SK-N-SH (cell line): ENCODE data around the gene PSMC2. TPM values are rescaled to one million over a fixed set of nuclear protein-coding genes. Genes with fewer than 3 reads are reported as not detected.

Source experiments
- CTCF ChIA-PET: fragments of 300-600, 350-600 bp; formaldehyde crosslinking; extraction: SDS; loops from one replicate; lab custom pipeline; 2021; lab: Yijun Ruan, JAX
- POLR2A ChIA-PET: fragments of 350-600 bp; sonication (Branson Sonifier 250); formaldehyde crosslinking; extraction: SDS; loops from one replicate; lab custom pipeline; 2020; ENCODE audit warnings: antibody characterized with exemption, inconsistent platforms; lab: Yijun Ruan, JAX
- DNase-seq: peaks from one replicate; pipeline ENCODE4 v3.0.0; 2012
- H2AFZ ChIP-seq: fragments of 200-600 bp; sonication (generic); 2 replicates; pipeline ENCODE4 v1.8.1; 2016; ENCODE audit warnings: antibody characterized with exemption, mild to moderate bottlenecking, low read depth
- H3F3A ChIP-seq: fragments of 200-600 bp; sonication (generic); replicated peaks from 2 replicates; pipeline ENCODE3; 2016; ENCODE audit warnings: antibody characterized with exemption, mild to moderate bottlenecking; ENCODE audit not compliant: insufficient read depth
- H3K27ac ChIP-seq, 2 experiments: fragments of 200-500 bp in 1 of 2; fragments of 200-600 bp in 1 of 2; sonication (Bioruptor generic) in 1 of 2; sonication (generic), shearing (Covaris generic) in 1 of 2; 2 replicates each; pipeline versions ENCODE4 v1.5.1 to v1.6.1; 2014 to 2016; ENCODE audit warnings: low read depth in 2 of 2, inconsistent platforms in 1 of 2, low read length in 1 of 2, mild to moderate bottlenecking in 1 of 2, mixed read lengths in 1 of 2
- H3K27me3 ChIP-seq: fragments of 200-600 bp; sonication (generic), shearing (Covaris generic); 2 replicates; pipeline ENCODE4 v1.6.1; 2016; ENCODE audit warnings: mixed run types; ENCODE audit not compliant: insufficient read depth
- H3K36me3 ChIP-seq, 2 experiments: fragments of 200-500 bp in 1 of 2; fragments of 200-600 bp in 1 of 2; sonication (Bioruptor generic) in 1 of 2; sonication (generic) in 1 of 2; replicated peaks in 1 of 2; 2 replicates each; pipeline versions ENCODE3 to v1.5.1; 2014 to 2016; ENCODE audit warnings: low read length in 1 of 2, mild to moderate bottlenecking in 1 of 2; ENCODE audit not compliant: insufficient read depth in 2 of 2, control insufficient read depth in 1 of 2
- H3K4me1 ChIP-seq, 2 experiments: fragments of 200-500 bp in 1 of 2; fragments of 200-600 bp in 1 of 2; sonication (Bioruptor generic) in 1 of 2; sonication (generic), shearing (Covaris generic) in 1 of 2; 2 replicates each; pipeline versions ENCODE4 v1.5.1 to v1.6.1; 2014 to 2016; ENCODE audit warnings: low read depth in 1 of 2, low read length in 1 of 2, mixed run types in 1 of 2; ENCODE audit not compliant: insufficient read depth in 2 of 2, control insufficient read depth in 1 of 2
- H3K4me2 ChIP-seq: fragments of 200-600 bp; sonication (generic), shearing (Covaris generic); 2 replicates; pipeline ENCODE4 v1.6.1; 2017; ENCODE audit warnings: mixed run types
- H3K4me3 ChIP-seq, 2 experiments: fragments of 200-500 bp in 1 of 2; fragments of 200-600 bp in 1 of 2; sonication (Bioruptor generic) in 1 of 2; sonication (generic), shearing (Covaris generic) in 1 of 2; 2 replicates each; pipeline versions ENCODE4 v1.5.1 to v1.8.1; 2014 to 2016; ENCODE audit warnings: low read depth in 2 of 2, inconsistent platforms in 1 of 2, low read length in 1 of 2, mild to moderate bottlenecking in 1 of 2, mixed read lengths in 1 of 2, moderate library complexity in 1 of 2
- H3K79me2 ChIP-seq: fragments of 200-600 bp; sonication (generic); 2 replicates; pipeline ENCODE4 v1.8.1; 2017; ENCODE audit warnings: mild to moderate bottlenecking; ENCODE audit not compliant: insufficient read depth
- H3K9ac ChIP-seq: fragments of 200-600 bp; sonication (generic); 2 replicates; pipeline ENCODE4 v1.6.1; 2017; ENCODE audit warnings: mixed run types
- H3K9me2 ChIP-seq: fragments of 200-600 bp; sonication (generic); 2 replicates; pipeline ENCODE4 v1.6.1; 2017; ENCODE audit warnings: mixed run types
- H3K9me3 ChIP-seq: fragments of 200-600 bp; sonication (generic); 2 replicates; pipeline ENCODE4 v1.6.1; 2017; ENCODE audit warnings: mixed run types, mild to moderate bottlenecking, moderate library complexity
- H4K20me1 ChIP-seq: fragments of 200-600 bp; sonication (generic); 2 replicates; pipeline ENCODE4 v1.6.1; 2017; ENCODE audit warnings: mild to moderate bottlenecking, mixed run types; ENCODE audit not compliant: insufficient read depth
- CTCF ChIP-seq: fragments of 200-600 bp; sonication (generic); IDR thresholded peaks from 2 replicates; pipeline ENCODE4 v1.6.1; 2017; ENCODE audit warnings: antibody characterized with exemption, mild to moderate bottlenecking, moderate library complexity
- ELF1 ChIP-seq: IDR thresholded peaks from 2 replicates; pipeline ENCODE4 v1.4.0; 2012
- EP300 ChIP-seq, 2 experiments: IDR thresholded peaks; 2 replicates each; pipeline versions ENCODE4 v1.4.0 to v1.6.1; 2012; ENCODE audit warnings: borderline replicate concordance in 1 of 2, low read depth in 1 of 2, low read length in 1 of 2
- EZH2phosphoT487 ChIP-seq: fragments of 200-600 bp; sonication (generic); IDR thresholded peaks from 2 replicates; pipeline ENCODE4 v1.6.1; 2017; ENCODE audit warnings: low read depth, mixed run types, mild to moderate bottlenecking, antibody characterized with exemption, moderate library complexity, borderline replicate concordance
- FOSL2 ChIP-seq: IDR thresholded peaks from 2 replicates; pipeline ENCODE4 v1.4.0; 2012; ENCODE audit warnings: low read depth, mild to moderate bottlenecking, moderate library complexity, borderline replicate concordance
- FOXJ3 ChIP-seq: sonication (generic); formaldehyde crosslinking; IDR thresholded peaks from 2 replicates; pipeline ENCODE4 v1.5.1; 2020; ENCODE audit warnings: mild to moderate bottlenecking, missing genetic modification reagents
- FOXM1 ChIP-seq: IDR thresholded peaks from 2 replicates; pipeline ENCODE4 v1.4.0; 2012; ENCODE audit warnings: low read depth, mild to moderate bottlenecking
- GATA2 ChIP-seq: sonication (generic); formaldehyde crosslinking; IDR thresholded peaks from 2 replicates; pipeline ENCODE4 v1.5.0; 2020; ENCODE audit warnings: mild to moderate bottlenecking, missing genetic modification reagents
- JUND ChIP-seq: IDR thresholded peaks from 2 replicates; pipeline ENCODE4 v1.4.0; 2012
- MXI1 ChIP-seq: IDR thresholded peaks from 2 replicates; pipeline ENCODE4 v1.6.1; 2012; ENCODE audit warnings: mild to moderate bottlenecking, low read depth, low read length, improper control_type of control experiment
- NFIC ChIP-seq: IDR thresholded peaks from 2 replicates; pipeline ENCODE4 v1.4.0; 2012; ENCODE audit warnings: borderline replicate concordance
- NRF1 ChIP-seq: IDR thresholded peaks from 2 replicates; pipeline ENCODE4 v1.6.1; 2012; ENCODE audit warnings: low read depth, mild to moderate bottlenecking, low read length
- PBX3 ChIP-seq: IDR thresholded peaks from 2 replicates; pipeline ENCODE4; 2012
- RCOR1 ChIP-seq: fragments of 150-350 bp; IDR thresholded peaks from 2 replicates; pipeline ENCODE4 v1.6.1; 2017; ENCODE audit warnings: antibody characterized with exemption, low read length
- RXRA ChIP-seq: IDR thresholded peaks from 2 replicates; pipeline ENCODE4 v1.4.0; 2012; ENCODE audit warnings: low read depth, mild to moderate bottlenecking, borderline replicate concordance
- SMC3 ChIP-seq: IDR thresholded peaks from 2 replicates; pipeline ENCODE4 v1.6.1; 2012; ENCODE audit warnings: low read depth, low read length, improper control_type of control experiment
- TEAD4 ChIP-seq: IDR thresholded peaks from 2 replicates; pipeline ENCODE4 v1.4.0; 2012; ENCODE audit warnings: mild to moderate bottlenecking, borderline replicate concordance; ENCODE audit not compliant: insufficient read depth
- USF2 ChIP-seq: fragments of 150-350 bp; IDR thresholded peaks from 2 replicates; pipeline ENCODE4 v1.6.1; 2017; ENCODE audit warnings: antibody characterized with exemption, low read length, low read depth, borderline replicate concordance
- YY1 ChIP-seq: IDR thresholded peaks from 2 replicates; pipeline ENCODE4 v1.4.0; 2012; ENCODE audit warnings: low read depth, mild to moderate bottlenecking
- ZBTB33 ChIP-seq: IDR thresholded peaks from 2 replicates; pipeline ENCODE4 v1.4.0; 2012; ENCODE audit warnings: low read depth, borderline replicate concordance
- WGBS: methylation state at CpG from one replicate; pipeline ENCODE4 v1.1.6; 2017; ENCODE audit warnings: low lambda C conversion rate; 5-methylcytosine and 5-hydroxymethylcytosine counted together
- polyA plus RNA-seq, 3 experiments: library from polyadenylated mRNA; depleted of rRNA; stranded (reverse); fragments of >200 nt; gene quantifications; 2 replicates each; pipeline ENCODE4 v1.2.3, GENCODE V29; 2012

PSMC2 gene
- polyA plus RNA-seq, 1 of the 3 experiments (the other 2 are of a cell fraction): 231 TPM

GRCh38 chr7:103379270-103379975 is 32.0 kb downstream of the PSMC2 start:
- no peaks in the 10 kb centered on the region; the same call in 1 of the 2 replicates for H4K20me1 ChIP-seq
- WGBS: 30% methylated on average over 3 of the region's 3 CpGs
- H3K79me2 ChIP-seq: no peaks in the 10 kb centered on the region
- no peaks in the 10 kb centered on the region for H3K9me2 ChIP-seq
- H3K4me2 ChIP-seq: peak overlapping the region; percentile 9; the same call in 1 of the 2 replicates
- H3K27ac ChIP-seq: no peak overlapping the region
- H3F3A ChIP-seq: no peaks in the 10 kb centered on the region
- no peaks in the 10 kb centered on the region for H3K36me3 ChIP-seq
- ChIA-PET POLR2A (no interaction called here), CTCF (interaction anchor here (3.4 kb wide), 1 partner anchor 12 kb away, joined by 13 read pairs; no protein-coding TSS in a partner anchor)
- H2AFZ ChIP-seq: peak overlapping the region; percentile 57; the same call in 1 of the 2 replicates
- H3K4me1 ChIP-seq: no peaks in the 10 kb centered on the region
- H3K4me3 ChIP-seq: no peak overlapping the region
- DNase-seq: no peak
- H3K9ac ChIP-seq: no peak overlapping the region
- TF ChIP-seq EZH2phosphoT487: no peak
- TF ChIP-seq FOSL2: no peak
- TF ChIP-seq PBX3: no peak
- no peak for TF ChIP-seq RCOR1
- TF ChIP-seq RXRA: no peak
- no peak for TF ChIP-seq ELF1
- TF ChIP-seq GATA2 (CRISPR knock-in tag): no peak
- no peak for TF ChIP-seq EP300 (IDR thresholded peaks at IDR 0.05; ENCODE audit: borderline replicate concordance in 1 of 2, low read depth in 1 of 2, low read length in 1 of 2)
- TF ChIP-seq NFIC: no peak
- TF ChIP-seq YY1: no peak
- no peak for TF ChIP-seq JUND
- TF ChIP-seq USF2: no peak
- no peak for TF ChIP-seq MXI1
- TF ChIP-seq TEAD4: no peak
- no peak for TF ChIP-seq NRF1
- TF ChIP-seq ZBTB33: no peak
- TF ChIP-seq FOXM1: no peak
- TF ChIP-seq FOXJ3 (CRISPR knock-in tag): no peak
- no peak for TF ChIP-seq SMC3
- no peak for TF ChIP-seq CTCF
- 0 out of 2 replicates have a peak, but pooled peaks cover 4% of the 10 kb centered on the region for H3K27me3 ChIP-seq
- H3K9me3 ChIP-seq: no peaks in the 10 kb centered on the region
